GM12878 (cell line): ENCODE results near the gene CMSS1. TPM values are rescaled to one million over a fixed set of nuclear protein-coding genes. Genes with fewer than 3 reads are reported as not detected.

Experiments
- ATAC-seq: fragments of 200-7000 bp; cut with Tn5 transposase; 3 replicates; pipeline ENCODE4 v1.9.1; 2020; ENCODE audit warnings: mild to moderate bottlenecking, moderate library complexity
- BruUV-seq: library from RNA; stranded (reverse); fragments of 400-500 nt; replicated peaks from 2 replicates; lab custom pipeline; 2021; lab: Mats Ljungman, UMichigan
- CTCF ChIA-PET: fragments of 300-600 bp; sonication (Branson Sonifier 250); formaldehyde crosslinking; extraction: SDS; loops from one replicate; lab custom pipeline; 2021; ENCODE audit warnings: inconsistent platforms; lab: Yijun Ruan, JAX
- POLR2A ChIA-PET: fragments of 350-600 bp; formaldehyde crosslinking; extraction: SDS; loops from one replicate; lab custom pipeline; 2021; ENCODE audit warnings: inconsistent platforms; lab: Charles Lee
- RAD21 ChIA-PET: fragments of 300-600 bp; sonication (Branson Sonifier 250); formaldehyde crosslinking; loops from one replicate; lab custom pipeline; 2023; ENCODE audit warnings: antibody characterized with exemption; ENCODE audit not compliant: unreplicated experiment; lab: Charles Lee
- SMC1A ChIA-PET: fragments of 300-600 bp; sonication (Branson Sonifier 250); formaldehyde crosslinking; loops from one replicate; lab custom pipeline; 2023; ENCODE audit not compliant: unreplicated experiment, uncharacterized antibody; lab: Charles Lee
- DNase-seq: peaks from one replicate; pipeline ENCODE4 v3.0.0-alpha.2; 2011; ENCODE audit warnings: low read depth, low spot score
- FAIRE-seq: peaks from 3 replicates; lab custom pipeline; 2011; peaks lifted over from hg19 to GRCh38; lab: Jason Lieb, UNC
- H2AFZ ChIP-seq: 2 replicates; pipeline ENCODE4 v1.6.0; 2011; ENCODE audit warnings: low read depth, low read length, control low read depth; ENCODE audit not compliant: control insufficient read depth
- H3K27ac ChIP-seq: 2 replicates; pipeline ENCODE4 v1.5.1; 2011; ENCODE audit warnings: control low read depth; ENCODE audit not compliant: control insufficient read depth, insufficient read depth
- H3K27me3 ChIP-seq, 2 experiments: replicated peaks in 1 of 2; 2 replicates each; pipeline versions ENCODE4 v1.6.0 to v1.6.1; 2011; ENCODE audit warnings: low read length in 1 of 2; ENCODE audit not compliant: control insufficient read depth in 2 of 2, insufficient read depth in 2 of 2
- H3K36me3 ChIP-seq, 2 experiments: 2 replicates each; pipeline ENCODE4 v1.5.1; 2011; ENCODE audit warnings: low read length in 1 of 2; ENCODE audit not compliant: control insufficient read depth in 2 of 2, insufficient read depth in 2 of 2
- H3K4me1 ChIP-seq: 2 replicates; pipeline ENCODE4 v1.6.1; 2011; ENCODE audit warnings: mild to moderate bottlenecking, low read length, moderate library complexity, mixed read lengths; ENCODE audit not compliant: control insufficient read depth, insufficient read depth
- H3K4me2 ChIP-seq: 2 replicates; pipeline ENCODE4 v1.6.0; 2011; ENCODE audit warnings: control low read depth; ENCODE audit not compliant: control insufficient read depth, insufficient read depth
- H3K4me3 ChIP-seq: fragments of 200-600 bp; sonication (generic); 2 replicates; pipeline ENCODE4 v1.5.1; 2016
- H3K79me2 ChIP-seq: 2 replicates; pipeline ENCODE4 v1.6.0; 2011; ENCODE audit warnings: low read length; ENCODE audit not compliant: control insufficient read depth, insufficient read depth
- H3K9ac ChIP-seq: 2 replicates; pipeline ENCODE4 v1.8.0; 2011; ENCODE audit warnings: low read length, control low read depth, mixed read lengths; ENCODE audit not compliant: control insufficient read depth, insufficient read depth
- H3K9me3 ChIP-seq: replicated peaks from 3 replicates; pipeline ENCODE4 v1.5.1; 2011; ENCODE audit warnings: mild to moderate bottlenecking, low read length; ENCODE audit not compliant: control insufficient read depth, insufficient read depth
- H4K20me1 ChIP-seq: 2 replicates; pipeline ENCODE4 v1.6.0; 2011; ENCODE audit not compliant: control insufficient read depth, insufficient read depth
- YBX1 ChIP-seq: fragments of 450-650 bp; IDR thresholded peaks from 2 replicates; pipeline ENCODE4 v1.6.1; 2016; ENCODE audit warnings: antibody characterized with exemption
- WGBS: methylation state at CpG from one replicate; pipeline ENCODE4 v1.1.6; 2016; ENCODE audit warnings: low lambda C conversion rate; ENCODE audit not compliant: insufficient replicate concordance, insufficient coverage; ENCODE audit errors: missing lambda C conversion rate; 5-methylcytosine and 5-hydroxymethylcytosine counted together
- in situ Hi-C: fragments of 300-500 bp; cut with MboI; formaldehyde crosslinking; loops from 9 replicates; pipeline ENCODE4 v1.14.3; 2018; ENCODE audit warnings: mixed read lengths
- intact Hi-C: fragments of 100-400 bp; cut with micrococcal nuclease; formaldehyde crosslinking; loops from one replicate; pipeline ENCODE4 v1.14.2; 2022; ENCODE audit not compliant: unreplicated experiment
- polyA plus RNA-seq, 11 experiments: library from polyadenylated mRNA; depleted of rRNA in 4 of 11; unstranded in 6 of 11; stranded (reverse) in 5 of 11; fragments of >200 nt; fragmentation: Nextera tagmentation in 4 of 11; fragmentation: Illumina TruSeq in 1 of 11; extraction: Ambion mirVana in 4 of 11; extraction: Trizol in 1 of 11; gene quantifications; 1 replicate in 1 of 11; 2 replicates in 10 of 11; pipeline versions ENCODE4 v1.2.1 to v1.2.3, GENCODE V29; 2011 to 2016; ENCODE audit warnings: inconsistent platforms in 2 of 11, missing spikeins in 2 of 11, low read depth in 1 of 11
- total RNA-seq, 4 experiments: library from RNA; depleted of rRNA in 3 of 4; stranded (reverse); fragments of >200 nt in 3 of 4; fragmentation: Illumina TruSeq in 1 of 4; extraction: Trizol in 1 of 4; gene quantifications; 2 replicates each; pipeline versions ENCODE4 v1.2.1 to v1.2.3, GENCODE V29; 2013 to 2021
- TF ChIP-seq, protein P1 (sequence below): fragments of 450-650 bp; IDR thresholded peaks from 2 replicates; pipeline ENCODE4 v1.6.1; 2016; ENCODE audit warnings: mild to moderate bottlenecking, moderate library complexity, borderline replicate concordance

The CMSS1 gene
- total and polyA plus RNA-seq, 10 of the 15 experiments (the other 5 are each of a cell fraction or from before 2014, with no cell fraction given): 31.0 to 118 (median 70.1) TPM

GRCh38 chr3:99875581-99875928 lies 57.9 kb downstream of the CMSS1 start:
- intact Hi-C loops: no loop called here
- BruUV-seq: no TSS peak

More at GRCh38 chr3:99875581-99875928, 57.9 kb downstream of the CMSS1 start:
- H3K4me1 ChIP-seq: peaks cover 16% of the 10 kb centered on the region; the same call in 1 of the 2 replicates
- H3K4me2 ChIP-seq: peak overlapping the region; percentile 96
- H3K27me3 ChIP-seq: no peaks in the 10 kb centered on the region
- peak overlapping the region; percentile 88 for H3K4me3 ChIP-seq
- TF ChIP-seq, protein P1, sequence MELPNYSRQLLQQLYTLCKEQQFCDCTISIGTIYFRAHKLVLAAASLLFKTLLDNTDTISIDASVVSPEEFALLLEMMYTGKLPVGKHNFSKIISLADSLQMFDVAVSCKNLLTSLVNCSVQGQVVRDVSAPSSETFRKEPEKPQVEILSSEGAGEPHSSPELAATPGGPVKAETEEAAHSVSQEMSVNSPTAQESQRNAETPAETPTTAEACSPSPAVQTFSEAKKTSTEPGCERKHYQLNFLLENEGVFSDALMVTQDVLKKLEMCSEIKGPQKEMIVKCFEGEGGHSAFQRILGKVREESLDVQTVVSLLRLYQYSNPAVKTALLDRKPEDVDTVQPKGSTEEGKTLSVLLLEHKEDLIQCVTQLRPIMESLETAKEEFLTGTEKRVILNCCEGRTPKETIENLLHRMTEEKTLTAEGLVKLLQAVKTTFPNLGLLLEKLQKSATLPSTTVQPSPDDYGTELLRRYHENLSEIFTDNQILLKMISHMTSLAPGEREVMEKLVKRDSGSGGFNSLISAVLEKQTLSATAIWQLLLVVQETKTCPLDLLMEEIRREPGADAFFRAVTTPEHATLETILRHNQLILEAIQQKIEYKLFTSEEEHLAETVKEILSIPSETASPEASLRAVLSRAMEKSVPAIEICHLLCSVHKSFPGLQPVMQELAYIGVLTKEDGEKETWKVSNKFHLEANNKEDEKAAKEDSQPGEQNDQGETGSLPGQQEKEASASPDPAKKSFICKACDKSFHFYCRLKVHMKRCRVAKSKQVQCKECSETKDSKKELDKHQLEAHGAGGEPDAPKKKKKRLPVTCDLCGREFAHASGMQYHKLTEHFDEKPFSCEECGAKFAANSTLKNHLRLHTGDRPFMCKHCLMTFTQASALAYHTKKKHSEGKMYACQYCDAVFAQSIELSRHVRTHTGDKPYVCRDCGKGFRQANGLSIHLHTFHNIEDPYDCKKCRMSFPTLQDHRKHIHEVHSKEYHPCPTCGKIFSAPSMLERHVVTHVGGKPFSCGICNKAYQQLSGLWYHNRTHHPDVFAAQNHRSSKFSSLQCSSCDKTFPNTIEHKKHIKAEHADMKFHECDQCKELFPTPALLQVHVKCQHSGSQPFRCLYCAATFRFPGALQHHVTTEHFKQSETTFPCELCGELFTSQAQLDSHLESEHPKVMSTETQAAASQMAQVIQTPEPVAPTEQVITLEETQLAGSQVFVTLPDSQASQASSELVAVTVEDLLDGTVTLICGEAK: 0 out of 2 replicates have a peak, but pooled peaks have one; percentile 34
- TF ChIP-seq YBX1: no peak
- no peaks in the 10 kb centered on the region for H4K20me1 ChIP-seq
- in situ Hi-C loops: no loop called here
- H3K27ac ChIP-seq: 0 out of 2 replicates have a peak overlapping the region, but pooled peaks have one; percentile 23
- H3K9me3 ChIP-seq: no peaks in the 10 kb centered on the region
- no peaks in the 10 kb centered on the region for H3K36me3 ChIP-seq
- SMC1A ChIA-PET: interaction anchor here (0.7 to 1.3 kb wide), 9 partner anchors 12 to 172 kb away, joined by 3 to 5 read pairs (median 4); no protein-coding TSS in a partner anchor
- no peak for ATAC-seq
- POLR2A ChIA-PET: no interaction called here
- peak overlapping the region; percentile 73 for H3K9ac ChIP-seq
- FAIRE-seq: no peak
- no peak for DNase-seq
- 2% methylated on average over 6 of the region's 6 CpGs for WGBS
- CTCF ChIA-PET: interaction anchor here (0.5 to 1.7 kb wide), 5 partner anchors 18 to 974 kb away, joined by 3 to 6 read pairs (median 4); no protein-coding TSS in a partner anchor
- peak overlapping the region; percentile 87 for H2AFZ ChIP-seq
- RAD21 ChIA-PET: interaction anchor here (0.9 to 1.5 kb wide), 5 partner anchors 18 to 96 kb away, joined by 3 to 4 read pairs (median 3); no protein-coding TSS in a partner anchor
- H3K79me2 ChIP-seq: peaks cover 15% of the 10 kb centered on the region
